ENCODE measurements around the gene TEKT5. TPM values are rescaled to one million over a fixed set of nuclear protein-coding genes. Genes with fewer than 3 reads are reported as not detected.
"Not testable (repeated sequence)": the region's sequence is repeated elsewhere in the genome, so short reads cannot be mapped to it uniquely, and the experiment has no call there.

TEKT5 gene
- polyA plus RNA-seq, 4 donors, result 0.19 to 0.37 TPM; not detected in 2

GRCh38 chr16:10662212-10662611 lies 32.5 kb downstream of the TEKT5 start:
- no peak for DNase-seq (ENCODE audit: low read depth in 4 of 4, low spot score in 3 of 4)

- no peak for DNase-seq (ENCODE audit: low read depth in 4 of 4, low spot score in 3 of 4)
Observed at GRCh38 chr16:10661737-10662136, 33.0 kb downstream of the TEKT5 start.

DNA sequence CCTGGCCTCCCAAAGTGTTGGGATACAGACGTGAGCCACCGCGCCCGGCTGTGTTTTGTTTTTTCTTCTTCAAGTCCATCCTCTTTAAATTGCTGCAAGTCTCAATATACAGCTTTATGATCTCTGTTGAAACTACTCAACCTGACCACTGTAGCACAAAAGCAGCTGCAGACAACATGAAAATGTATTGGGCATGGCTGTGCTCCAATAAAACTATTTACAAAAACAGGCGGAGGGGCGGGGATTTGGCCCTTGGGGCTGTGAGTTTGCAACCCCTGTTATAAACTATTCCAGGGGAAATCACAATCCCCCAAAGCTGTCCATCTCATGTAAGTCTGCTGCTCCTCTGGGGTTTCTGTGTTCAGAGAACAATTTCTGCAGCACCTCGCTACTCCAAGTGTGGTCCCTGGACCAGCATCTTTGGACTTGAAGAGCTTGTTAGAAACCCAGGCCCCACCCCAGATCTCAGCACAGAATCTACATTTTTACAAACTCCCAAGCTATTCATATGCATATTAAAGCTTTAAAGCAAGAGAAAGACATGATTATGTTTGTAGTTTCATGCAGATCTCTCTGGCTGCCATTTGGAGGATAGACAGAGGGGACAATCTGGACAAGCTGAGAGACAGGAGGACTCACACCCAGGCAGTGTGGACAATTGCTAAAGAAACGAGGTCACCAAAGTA lies 33.6 kb downstream of the TEKT5 start:
- no peak for DNase-seq (ENCODE audit: low read depth in 4 of 4, low spot score in 3 of 4)

GRCh38 chr16:10658943-10659342 lies 35.8 kb downstream of the TEKT5 start:
- DNase-seq (ENCODE audit: low read depth in 4 of 4, low spot score in 3 of 4), result no peak

DNA sequence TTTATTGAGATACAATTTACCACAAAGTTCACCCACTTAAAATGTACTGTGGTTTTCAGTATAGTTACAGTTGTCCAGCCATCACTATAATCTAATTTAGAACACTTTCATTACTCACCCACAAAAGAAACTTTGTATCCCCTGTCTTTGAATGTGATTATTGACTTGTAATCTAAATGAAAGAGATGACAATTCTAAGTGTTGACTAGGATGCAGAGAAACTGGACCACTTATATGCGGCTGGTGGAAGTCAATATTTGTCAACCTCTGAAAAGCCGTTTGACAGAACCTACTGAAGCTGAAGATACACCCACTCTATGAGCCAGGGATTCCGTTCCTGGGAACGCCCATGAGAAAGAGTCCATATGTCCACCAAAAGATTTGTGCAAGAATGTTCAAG lies 36.8 kb downstream of the TEKT5 start:
- no peak for DNase-seq (ENCODE audit: low read depth in 4 of 4, low spot score in 3 of 4)

DNA sequence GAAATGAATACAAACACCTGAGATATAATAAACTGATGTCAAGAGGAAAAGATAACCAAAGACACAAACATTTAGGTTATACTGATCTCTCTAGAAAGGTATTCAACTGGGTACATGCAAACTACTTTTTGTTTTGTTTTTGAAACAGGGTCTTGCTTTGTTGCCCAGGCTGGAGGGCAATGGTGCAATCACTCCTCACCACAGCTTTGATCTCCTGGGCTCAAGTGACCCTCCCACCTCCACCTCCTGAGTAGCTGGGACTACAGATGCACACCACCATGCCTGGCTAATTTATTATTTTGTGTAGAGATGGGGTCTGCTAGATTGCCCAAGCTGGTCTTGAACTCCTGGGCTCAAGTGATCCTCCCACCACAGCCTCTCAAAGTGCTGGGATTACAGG lies 38.1 kb downstream of the TEKT5 start:
- DNase-seq (ENCODE audit: low read depth in 4 of 4, low spot score in 3 of 4), result no peak

- DNase-seq (ENCODE audit: low read depth in 4 of 4, low spot score in 3 of 4), result no peak
Observed at GRCh38 chr16:10655415-10655977, 39.2 kb downstream of the TEKT5 start.

GRCh38 chr16:10654592-10655414 lies 39.9 kb downstream of the TEKT5 start:
- DNase-seq (ENCODE audit: low read depth in 4 of 4, low spot score in 3 of 4), result no peak

DNA sequence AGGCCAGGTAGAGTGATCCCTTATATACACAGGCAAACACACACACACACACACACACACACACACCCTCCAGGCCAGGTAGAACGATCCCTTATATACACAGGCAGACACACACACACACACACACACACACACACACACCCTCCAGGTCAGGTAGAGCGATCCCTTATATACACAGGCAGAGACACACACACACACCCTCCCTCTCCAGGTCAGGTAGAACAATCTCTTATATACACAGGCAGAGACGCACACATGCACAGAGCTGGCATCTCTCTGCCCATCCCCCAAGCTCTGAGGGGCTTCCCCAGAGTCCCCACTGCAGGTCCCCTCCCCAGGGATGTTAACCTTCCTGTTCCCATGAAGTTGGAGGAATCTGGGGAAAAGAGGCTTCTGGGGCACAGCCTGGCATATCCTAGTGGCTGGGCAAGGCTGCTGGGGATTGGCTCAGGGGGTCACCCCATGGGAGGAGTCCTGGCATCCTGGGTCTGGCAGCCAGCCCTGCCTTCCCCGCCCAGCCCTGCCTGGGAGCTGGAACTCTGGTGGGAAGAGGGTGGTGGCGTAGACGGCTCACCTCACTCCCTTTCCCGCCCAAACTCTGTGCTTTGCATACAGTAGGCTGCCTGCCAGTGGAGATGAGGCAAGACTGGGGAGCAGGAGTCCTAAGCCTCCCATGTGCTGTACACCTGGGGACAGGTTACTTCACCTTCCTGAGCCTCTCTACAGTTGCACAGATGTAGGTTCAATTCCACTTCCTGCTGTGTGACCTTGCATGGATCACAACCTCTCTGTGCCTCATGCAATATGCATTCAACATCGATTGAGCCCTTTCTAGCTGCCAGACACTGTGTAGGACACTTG lies 41.8 kb downstream of the TEKT5 start:
- DNase-seq (ENCODE audit: low read depth in 4 of 4, low spot score in 3 of 4), result no peak

- DNase-seq (ENCODE audit: low read depth in 4 of 4, low spot score in 3 of 4), result not testable (repeated sequence)
Observed at GRCh38 chr16:10649098-10649497, 45.6 kb downstream of the TEKT5 start.

DNA sequence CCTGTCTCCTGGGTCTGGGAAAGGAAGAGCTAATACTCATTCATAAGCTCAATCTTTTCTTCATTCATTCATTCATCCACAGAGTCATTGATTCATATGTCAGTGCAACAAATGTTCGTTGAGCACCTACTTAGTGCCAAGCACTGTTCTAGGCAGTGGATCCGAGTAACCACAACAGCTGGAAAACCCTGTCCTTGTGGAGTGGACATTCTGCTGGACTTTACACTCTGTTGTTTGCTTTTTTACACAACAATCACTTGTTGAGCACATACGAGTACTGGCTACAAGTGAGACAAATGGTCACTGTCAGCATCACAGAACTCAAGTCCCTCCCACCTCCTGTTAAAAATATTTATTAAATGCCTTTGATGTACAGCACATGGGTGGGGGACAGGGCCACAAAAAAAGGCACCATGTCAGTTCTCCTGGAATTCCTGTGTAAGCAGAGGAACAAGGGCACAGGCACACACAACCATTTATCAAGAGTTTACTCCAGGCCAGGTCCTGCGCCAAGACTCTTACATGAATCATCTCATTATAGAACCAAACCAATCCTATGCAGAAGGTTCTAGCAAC lies 46.9 kb downstream of the TEKT5 start:
- no peak for DNase-seq (ENCODE audit: low read depth in 4 of 4, low spot score in 3 of 4)

- DNase-seq (ENCODE audit: low read depth in 4 of 4, low spot score in 3 of 4), result no peak
Observed at GRCh38 chr16:10647264-10647720, 47.4 kb downstream of the TEKT5 start.

DNA sequence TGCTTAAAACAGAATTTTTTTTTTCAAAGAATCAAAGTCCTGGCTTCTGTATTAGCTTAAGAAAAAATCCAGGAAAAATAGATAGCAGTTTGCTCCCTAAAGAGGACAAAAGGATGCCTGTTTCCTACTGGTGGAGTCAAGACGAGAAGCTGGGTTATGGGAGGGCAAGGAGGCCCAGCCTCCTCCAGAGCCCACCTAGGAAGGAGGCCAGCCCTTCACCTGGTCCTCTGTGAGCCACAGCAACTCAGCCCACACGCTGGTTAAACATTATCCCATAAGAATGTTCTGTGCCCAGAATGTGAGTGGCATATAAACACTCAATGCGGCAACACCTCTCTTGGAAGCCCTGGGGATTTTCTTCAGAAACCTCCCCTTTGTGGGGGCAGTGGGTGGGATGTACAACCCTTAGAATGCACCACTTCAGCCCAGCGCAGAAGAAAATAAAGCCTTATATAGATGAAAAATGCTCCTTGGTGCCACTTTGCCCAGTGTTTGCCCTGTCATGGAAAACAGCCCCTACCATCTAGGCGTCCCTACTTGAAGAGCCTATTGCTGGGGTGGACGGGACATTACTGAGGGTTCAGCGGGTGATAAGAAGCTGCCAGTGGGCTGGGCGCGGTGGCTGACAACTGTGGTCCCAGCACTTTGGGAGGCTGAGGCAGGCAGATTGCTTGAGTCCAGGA lies 48.0 kb downstream of the TEKT5 start:
- no peak for DNase-seq (ENCODE audit: low read depth in 4 of 4, low spot score in 3 of 4)

DNA sequence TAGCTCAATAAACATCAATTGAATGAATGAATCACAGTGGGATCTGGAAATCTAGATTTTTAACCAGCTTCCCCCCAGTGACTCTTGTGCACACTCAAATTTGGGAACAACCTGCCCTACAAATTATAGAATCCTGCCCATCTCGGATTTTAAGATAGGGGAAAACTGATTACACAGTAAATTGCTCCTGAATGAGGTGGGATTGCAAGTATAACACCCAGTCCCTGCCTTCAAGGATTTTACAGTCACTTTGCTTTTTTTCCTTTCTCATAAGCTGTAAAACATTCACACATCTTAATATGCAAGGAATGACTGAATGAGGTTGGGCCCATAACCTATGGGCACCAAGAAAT lies 48.5 kb downstream of the TEKT5 start:
- DNase-seq (ENCODE audit: low read depth in 4 of 4, low spot score in 3 of 4), result no peak

DNA sequence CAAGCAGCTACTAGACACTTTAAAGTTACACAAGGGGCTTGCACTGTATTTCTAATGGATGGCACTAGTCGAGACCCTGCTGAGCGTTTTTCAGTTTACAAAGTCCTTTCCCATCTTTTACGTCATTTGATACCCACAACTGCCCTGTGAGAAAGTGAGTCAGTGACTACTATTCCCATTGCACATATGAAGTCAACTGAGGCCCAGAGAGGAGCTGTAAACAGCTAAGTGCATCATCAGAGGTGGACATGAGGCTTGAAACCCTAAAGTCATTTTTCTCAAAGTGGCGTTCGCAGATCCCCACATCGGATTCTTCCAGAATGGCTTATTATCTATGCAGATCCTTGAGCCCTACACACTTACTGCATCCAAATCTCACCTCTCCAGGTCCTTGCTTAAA lies 50.6 kb downstream of the TEKT5 start:
- DNase-seq (ENCODE audit: low read depth in 4 of 4, low spot score in 3 of 4), result no peak

DNA sequence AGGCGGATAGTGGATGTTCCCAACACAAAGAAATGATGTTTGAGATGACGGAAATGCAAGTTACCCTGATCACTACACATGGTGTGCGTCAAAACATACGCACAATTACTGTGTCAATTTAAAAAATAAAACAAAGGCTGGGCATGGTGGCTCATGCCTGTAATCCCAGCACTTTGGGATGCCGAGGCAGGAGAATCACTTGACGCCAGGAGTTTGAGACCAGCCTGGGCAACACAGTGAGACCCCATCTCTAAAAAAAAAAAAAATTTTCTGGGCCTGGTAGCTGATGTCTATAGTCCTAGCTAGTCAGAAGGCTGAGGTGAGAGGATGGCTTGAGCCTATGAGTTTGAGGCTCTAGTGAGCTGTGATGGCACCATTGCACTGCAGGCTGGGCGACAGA lies 51.8 kb downstream of the TEKT5 start:
- no peak for DNase-seq (ENCODE audit: low read depth in 4 of 4, low spot score in 3 of 4)

GRCh38 chr16:10641953-10642949 lies 52.5 kb downstream of the TEKT5 start:
- no peak for DNase-seq (ENCODE audit: low read depth in 4 of 4, low spot score in 3 of 4)

DNA sequence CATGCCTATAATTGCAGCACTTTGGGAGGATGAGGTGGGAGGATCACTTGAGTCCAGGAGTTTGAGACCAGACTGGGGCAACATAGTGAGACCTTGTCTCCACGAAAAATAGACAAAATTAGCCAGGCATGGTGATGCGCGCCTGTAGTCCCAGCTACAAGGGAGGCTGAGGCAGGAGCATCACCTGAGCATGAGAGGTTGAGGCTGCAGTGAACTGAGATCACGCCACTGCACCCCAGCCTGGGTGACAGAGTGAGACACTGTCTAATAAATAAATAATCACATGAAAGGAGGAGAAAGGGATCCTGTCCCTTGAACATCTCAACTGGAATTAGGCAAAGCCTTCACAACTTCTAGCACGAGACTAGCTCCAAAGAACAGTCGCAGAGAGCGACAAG lies 53.2 kb downstream of the TEKT5 start:
- DNase-seq (ENCODE audit: low read depth in 4 of 4, low spot score in 3 of 4), result no peak

DNA sequence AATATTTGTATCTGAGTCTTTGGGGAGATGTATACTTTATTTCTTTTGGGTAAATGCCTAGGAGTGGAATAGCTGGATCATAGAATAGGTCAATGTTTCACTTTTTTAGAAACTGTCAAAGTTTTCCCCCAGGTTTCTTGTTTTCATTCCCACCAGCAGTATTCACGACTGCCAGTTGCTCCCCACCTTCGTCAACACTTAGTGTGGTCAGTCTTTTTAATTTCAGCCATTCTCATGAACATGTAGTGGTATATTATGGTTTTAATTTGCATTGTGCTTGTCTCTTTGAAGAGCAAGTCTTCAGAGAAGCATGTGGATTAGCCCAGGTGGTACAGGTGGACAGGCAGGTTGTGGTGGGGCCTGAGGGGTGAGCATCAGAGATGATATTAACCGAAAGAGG lies 53.8 kb downstream of the TEKT5 start:
- DNase-seq (ENCODE audit: low read depth in 4 of 4, low spot score in 3 of 4), result no peak
